Hepatocyte (in vitro differentiated cells): ENCODE measurements around the gene BBOX1. TPM values are rescaled to one million over a fixed set of nuclear protein-coding genes. Genes with fewer than 3 reads are reported as not detected.

ENCODE experiments used
- DNase-seq: peaks from one replicate; pipeline ENCODE4 v3.0.0-alpha.2; 2016; ENCODE audit warnings: low spot score
- H2AFZ ChIP-seq: fragments of 200-600 bp; sonication (generic); 2 replicates; pipeline ENCODE4 v1.6.0; 2016; ENCODE audit warnings: antibody characterized with exemption, mild to moderate bottlenecking
- H3K27ac ChIP-seq: fragments of 200-600 bp; sonication (generic); 2 replicates; pipeline ENCODE4 v1.5.1; 2016; ENCODE audit warnings: mild to moderate bottlenecking
- H3K27me3 ChIP-seq: fragments of 200-600 bp; sonication (generic); 2 replicates; pipeline ENCODE4 v1.6.1; 2016
- H3K36me3 ChIP-seq: fragments of 200-600 bp; sonication (generic); replicated peaks from 2 replicates; pipeline ENCODE4 v1.5.1; 2016; ENCODE audit warnings: low read depth; ENCODE audit not compliant: insufficient read depth
- H3K4me1 ChIP-seq: fragments of 200-600 bp; sonication (generic); 2 replicates; pipeline ENCODE4 v1.5.1; 2016; ENCODE audit warnings: mild to moderate bottlenecking, moderate library complexity; ENCODE audit not compliant: insufficient read depth
- H3K4me2 ChIP-seq: fragments of 200-600 bp; sonication (generic); 2 replicates; pipeline ENCODE4 v1.6.0; 2016
- H3K4me3 ChIP-seq: fragments of 200-600 bp; sonication (generic); 2 replicates; pipeline ENCODE4 v1.5.1; 2016; ENCODE audit warnings: mild to moderate bottlenecking
- H3K79me2 ChIP-seq: fragments of 200-600 bp; sonication (generic); 2 replicates; pipeline ENCODE4 v1.6.0; 2017; ENCODE audit warnings: mild to moderate bottlenecking
- H3K9me2 ChIP-seq: fragments of 200-600 bp; sonication (generic); replicated peaks from 2 replicates; pipeline ENCODE4 v1.6.0; 2017; ENCODE audit warnings: mild to moderate bottlenecking; ENCODE audit not compliant: insufficient read depth
- H3K9me3 ChIP-seq: fragments of 200-600 bp; sonication (generic); 2 replicates; pipeline ENCODE4 v1.5.1; 2016; ENCODE audit warnings: low read depth, mild to moderate bottlenecking
- H4K20me1 ChIP-seq: fragments of 200-600 bp; sonication (generic); 2 replicates; pipeline ENCODE4 v1.6.0; 2016; ENCODE audit warnings: mild to moderate bottlenecking; ENCODE audit not compliant: insufficient read depth, poor library complexity, severe bottlenecking
- EZH2 ChIP-seq: fragments of 200-600 bp; sonication (generic); IDR thresholded peaks from 2 replicates; pipeline ENCODE4 v1.6.1; 2016; ENCODE audit warnings: antibody characterized with exemption, mild to moderate bottlenecking, borderline replicate concordance
- EZH2phosphoT487 ChIP-seq: fragments of 200-600 bp; sonication (generic); IDR thresholded peaks from one replicate; pipeline ENCODE4 v1.6.1; 2018; ENCODE audit warnings: antibody characterized with exemption, mild to moderate bottlenecking, low read depth, moderate library complexity; ENCODE audit not compliant: unreplicated experiment, severe bottlenecking
- WGBS: methylation state at CpG from one replicate; pipeline ENCODE4 v1.1.6; 2016; ENCODE audit warnings: low lambda C conversion rate; ENCODE audit errors: missing lambda C conversion rate; 5-methylcytosine and 5-hydroxymethylcytosine counted together
- polyA plus RNA-seq: library from polyadenylated mRNA; unstranded; fragments of >200 nt; fragmentation: Nextera tagmentation; extraction: Ambion mirVana; gene quantifications from 2 replicates; pipeline ENCODE4 v1.2.1, GENCODE V29; 2016
- total RNA-seq: library from RNA; depleted of rRNA; stranded (reverse); fragments of >200 nt; gene quantifications from 2 replicates; pipeline ENCODE4 v1.2.3, GENCODE V29; 2014
- TF ChIP-seq, protein P1 (sequence below): fragments of 200-600 bp; sonication (generic); IDR thresholded peaks from 2 replicates; pipeline ENCODE4 v1.5.1; 2016; ENCODE audit warnings: antibody characterized with exemption, mild to moderate bottlenecking; ENCODE audit not compliant: poor library complexity

Gene BBOX1
- total and polyA plus RNA-seq, 2 experiments from 2014 or later, result 0.56 to 1.6 TPM

GRCh38 chr11:27031754-27032153, 8.9 kb upstream of the BBOX1 start:
- peaks cover 5% of the 10 kb centered on the region for H3K4me1 ChIP-seq
- 100% methylated on average over 5 of the region's 5 CpGs for WGBS
- no peak for DNase-seq

GRCh38 chr11:27039873-27040272, 742 bp upstream of the BBOX1 start:
- 72% methylated on average over 3 of the region's 3 CpGs for WGBS
- Histone ChIP-seq H3K4me3 (no peak overlapping the region), H2AFZ (no peak overlapping the region), H4K20me1 (no peaks in the 10 kb centered on the region), H3K9me3 (peaks cover 13% of the 10 kb centered on the region), H3K27me3 (no peaks in the 10 kb centered on the region), H3K4me1 (no peaks in the 10 kb centered on the region), H3K9me2 (no peaks in the 10 kb centered on the region), H3K4me2 (no peak overlapping the region), H3K79me2 (no peaks in the 10 kb centered on the region), H3K27ac (no peak overlapping the region), H3K36me3 (no peaks in the 10 kb centered on the region)
- TF ChIP-seq EZH2, result no peak
- no peak for DNase-seq

More at GRCh38 chr11:27031754-27032153, 8.9 kb upstream of the BBOX1 start:
- Histone ChIP-seq H3K4me2 (no peak overlapping the region), H3K79me2 (no peaks in the 10 kb centered on the region), H4K20me1 (no peaks in the 10 kb centered on the region), H3K9me3 (peaks cover 9% of the 10 kb centered on the region), H3K9me2 (no peaks in the 10 kb centered on the region), H3K36me3 (no peaks in the 10 kb centered on the region), H3K27ac (no peak overlapping the region), H3K27me3 (no peaks in the 10 kb centered on the region), H3K4me3 (no peak overlapping the region), H2AFZ (no peak overlapping the region)
- TF ChIP-seq, protein P1, sequence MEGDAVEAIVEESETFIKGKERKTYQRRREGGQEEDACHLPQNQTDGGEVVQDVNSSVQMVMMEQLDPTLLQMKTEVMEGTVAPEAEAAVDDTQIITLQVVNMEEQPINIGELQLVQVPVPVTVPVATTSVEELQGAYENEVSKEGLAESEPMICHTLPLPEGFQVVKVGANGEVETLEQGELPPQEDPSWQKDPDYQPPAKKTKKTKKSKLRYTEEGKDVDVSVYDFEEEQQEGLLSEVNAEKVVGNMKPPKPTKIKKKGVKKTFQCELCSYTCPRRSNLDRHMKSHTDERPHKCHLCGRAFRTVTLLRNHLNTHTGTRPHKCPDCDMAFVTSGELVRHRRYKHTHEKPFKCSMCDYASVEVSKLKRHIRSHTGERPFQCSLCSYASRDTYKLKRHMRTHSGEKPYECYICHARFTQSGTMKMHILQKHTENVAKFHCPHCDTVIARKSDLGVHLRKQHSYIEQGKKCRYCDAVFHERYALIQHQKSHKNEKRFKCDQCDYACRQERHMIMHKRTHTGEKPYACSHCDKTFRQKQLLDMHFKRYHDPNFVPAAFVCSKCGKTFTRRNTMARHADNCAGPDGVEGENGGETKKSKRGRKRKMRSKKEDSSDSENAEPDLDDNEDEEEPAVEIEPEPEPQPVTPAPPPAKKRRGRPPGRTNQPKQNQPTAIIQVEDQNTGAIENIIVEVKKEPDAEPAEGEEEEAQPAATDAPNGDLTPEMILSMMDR, result no peak
- TF ChIP-seq EZH2, result no peak
- no peak for TF ChIP-seq EZH2phosphoT487

DNA sequence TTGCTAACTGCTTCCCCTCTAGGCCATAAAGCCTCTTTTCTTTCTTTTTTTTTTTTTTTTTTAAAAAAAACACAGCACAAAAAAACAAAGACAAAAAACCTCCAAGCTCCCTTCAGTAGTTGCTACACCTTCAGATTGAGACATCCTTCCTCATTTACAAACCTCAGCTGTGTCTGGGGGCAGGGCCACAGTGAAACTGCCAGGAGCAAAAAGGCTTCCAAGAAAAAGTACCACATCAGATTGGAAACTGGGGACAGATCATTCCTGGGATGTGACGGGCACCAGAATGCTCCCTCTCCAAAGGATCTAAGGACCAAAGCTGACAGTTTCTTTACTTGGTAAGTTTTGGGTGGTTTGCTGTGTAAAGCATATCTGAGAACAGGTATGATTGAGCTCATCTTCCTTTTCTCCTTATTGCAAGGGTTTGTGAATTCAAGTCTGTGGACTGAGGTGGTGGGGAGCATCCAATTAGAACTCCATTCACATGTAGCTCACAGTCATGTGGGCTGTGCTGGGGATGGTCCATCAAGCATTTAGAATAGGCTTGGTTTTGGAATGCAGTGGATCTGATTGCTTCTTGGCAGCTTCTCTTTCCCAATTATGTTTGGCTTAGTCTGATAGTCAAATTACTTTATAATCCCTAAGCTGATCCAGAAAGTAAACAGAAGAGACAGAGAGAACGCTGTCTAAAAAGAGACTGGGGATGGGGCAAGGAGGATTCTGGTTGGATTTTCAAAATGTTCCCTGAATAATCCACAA, 705 bp downstream of the BBOX1 start:
- Histone ChIP-seq H3K4me2 (no peak overlapping the region), H4K20me1 (no peaks in the 10 kb centered on the region), H3K4me3 (no peak overlapping the region), H3K9me3 (peaks cover 4% of the 10 kb centered on the region), H3K27ac (no peak overlapping the region), H3K79me2 (no peaks in the 10 kb centered on the region), H3K27me3 (no peaks in the 10 kb centered on the region), H3K36me3 (no peaks in the 10 kb centered on the region), H2AFZ (no peak overlapping the region), H3K4me1 (no peaks in the 10 kb centered on the region), H3K9me2 (no peaks in the 10 kb centered on the region)
- WGBS, result 55% methylated on average over 2 of the region's 2 CpGs
- TF ChIP-seq, protein P1, result no peak
- TF ChIP-seq EZH2phosphoT487, result no peak
- TF ChIP-seq EZH2, result no peak
- no peak for DNase-seq

DNA sequence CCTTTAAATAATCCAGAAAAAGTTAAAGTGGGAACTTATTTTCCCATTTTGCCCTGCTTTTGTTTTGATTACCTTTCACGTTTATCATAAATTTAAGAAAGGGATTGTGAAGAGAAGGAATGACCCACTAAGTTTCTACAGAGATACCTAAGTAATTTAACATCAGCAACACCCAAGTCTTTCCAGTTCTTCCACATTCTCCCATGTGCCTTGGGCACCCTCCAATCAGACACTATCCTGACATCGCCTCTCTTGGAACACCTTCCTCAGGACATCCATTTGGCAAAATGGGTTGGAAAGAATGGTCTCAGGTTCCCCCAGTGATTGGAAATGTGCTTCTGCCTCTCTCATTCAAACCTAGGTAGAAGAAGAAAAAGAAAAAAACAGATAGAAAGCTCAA, 6.3 kb downstream of the BBOX1 start:
- H3K79me2 ChIP-seq, result no peaks in the 10 kb centered on the region
- H3K9me3 ChIP-seq, result peaks cover 13% of the 10 kb centered on the region
- 82% methylated on average over 2 of the region's 2 CpGs for WGBS
- no peaks in the 10 kb centered on the region for H3K36me3 ChIP-seq
- no peak for TF ChIP-seq EZH2
- TF ChIP-seq, protein P1, result no peak
- TF ChIP-seq EZH2phosphoT487, result no peak
- no peak overlapping the region for H3K4me3 ChIP-seq
- no peaks in the 10 kb centered on the region for H4K20me1 ChIP-seq
- H3K27me3 ChIP-seq, result no peaks in the 10 kb centered on the region
- H3K4me2 ChIP-seq, result no peak overlapping the region
- no peak overlapping the region for H3K27ac ChIP-seq
- H3K9me2 ChIP-seq, result no peaks in the 10 kb centered on the region
- no peak for DNase-seq
- peaks cover 5% of the 10 kb centered on the region for H3K4me1 ChIP-seq
- H2AFZ ChIP-seq, result no peak overlapping the region
